HCT116 (cell line): ENCODE measurements around the gene PAK1. TPM values are rescaled to one million over a fixed set of nuclear protein-coding genes. Genes with fewer than 3 reads are reported as not detected.

Experiments
- ATAC-seq: fragments of 200-7000 bp; cut with Tn5 transposase; 2 replicates; pipeline ENCODE4 v1.9.1; 2020; ENCODE audit warnings: mild to moderate bottlenecking, moderate library complexity
- BruUV-seq: library from RNA; stranded (reverse); fragments of 400-500 nt; replicated peaks from 2 replicates; lab custom pipeline; 2021; lab: Mats Ljungman, UMichigan
- CTCF ChIA-PET: fragments of 300-600 bp; sonication (Branson Sonifier 250); formaldehyde crosslinking; loops from one replicate; lab custom pipeline; 2021; ENCODE audit warnings: antibody characterized with exemption; lab: Charles Lee
- POLR2A ChIA-PET: fragments of 300-600, 350-600 bp; sonication (Branson Sonifier 250); formaldehyde crosslinking; loops from one replicate; lab custom pipeline; 2021; ENCODE audit warnings: antibody characterized with exemption; lab: Charles Lee
- RAD21 ChIA-PET, 2 experiments: fragments of 300-600 bp; sonication (Branson Sonifier 250); formaldehyde crosslinking; loops; one replicate each; lab custom pipeline; 2023; ENCODE audit warnings: low total read pairs in 2 of 2; ENCODE audit not compliant: uncharacterized antibody in 2 of 2, unreplicated experiment in 2 of 2, low non-redundant PET in 1 of 2; lab: Charles Lee
- DNase-seq: peaks from one replicate; pipeline ENCODE4 v3.0.0-alpha.2; 2010; ENCODE audit warnings: low read depth, low spot score
- H2AFZ ChIP-seq: fragments of 200-600 bp; shearing (Covaris generic), sonication (generic); 2 replicates; pipeline ENCODE4 v1.6.1; 2017; ENCODE audit warnings: low read depth, mixed run types, mixed read lengths, antibody characterized with exemption, low read length; ENCODE audit not compliant: poor library complexity, severe bottlenecking
- H3K27ac ChIP-seq: 2 replicates; pipeline ENCODE4 v1.5.1; 2012; ENCODE audit warnings: low read depth, low read length
- H3K27me3 ChIP-seq: fragments of 200-600 bp; sonication (generic); 2 replicates; pipeline ENCODE4 v1.6.1; 2016; ENCODE audit warnings: mixed run types, low read length, mixed read lengths; ENCODE audit not compliant: insufficient read depth
- H3K36me3 ChIP-seq, 2 experiments: fragments of 200-500 bp in 1 of 2; fragments of 200-600 bp in 1 of 2; sonication (Bioruptor generic) in 1 of 2; sonication (generic) in 1 of 2; 2 replicates each; pipeline versions ENCODE4 v1.5.1 to v1.6.1; 2014 to 2016; ENCODE audit warnings: low read length in 2 of 2, inconsistent platforms in 1 of 2, mixed read lengths in 1 of 2, mixed run types in 1 of 2; ENCODE audit not compliant: insufficient read depth in 2 of 2, control insufficient read depth in 1 of 2
- H3K4me1 ChIP-seq, 2 experiments: fragments of 200-600 bp in 1 of 2; sonication (generic) in 1 of 2; 2 replicates each; pipeline versions ENCODE4 v1.5.1 to v1.6.1; 2012 to 2017; ENCODE audit warnings: low read length in 2 of 2, inconsistent platforms in 1 of 2, mild to moderate bottlenecking in 1 of 2, mixed read lengths in 1 of 2, mixed run types in 1 of 2, moderate library complexity in 1 of 2; ENCODE audit not compliant: insufficient read depth in 2 of 2, control insufficient read depth in 1 of 2
- H3K4me2 ChIP-seq: fragments of 200-600 bp; sonication (generic); 2 replicates; pipeline ENCODE4 v1.6.1; 2017; ENCODE audit warnings: mixed run types, low read length, mixed read lengths
- H3K4me3 ChIP-seq, 2 experiments: fragments of 200-600 bp in 1 of 2; sonication (generic) in 1 of 2; replicated peaks in 1 of 2; 2 replicates each; pipeline ENCODE4 v1.5.1; 2011 to 2016; ENCODE audit warnings: low read length in 2 of 2, control low read depth in 1 of 2, low read depth in 1 of 2, mild to moderate bottlenecking in 1 of 2, mixed read lengths in 1 of 2, mixed run types in 1 of 2
- H3K79me2 ChIP-seq: fragments of 200-600 bp; sonication (generic); 2 replicates; pipeline ENCODE4 v1.6.1; 2017; ENCODE audit warnings: mild to moderate bottlenecking, mixed run types, low read length, moderate library complexity, mixed read lengths; ENCODE audit not compliant: insufficient read depth
- H3K9ac ChIP-seq: fragments of 200-600 bp; sonication (generic); 2 replicates; pipeline ENCODE4 v1.6.1; 2016; ENCODE audit warnings: low read length, mixed read lengths
- H3K9me2 ChIP-seq: fragments of 200-600 bp; sonication (generic), shearing (Covaris generic); 2 replicates; pipeline ENCODE4 v1.6.1; 2017; ENCODE audit warnings: mixed run types, mild to moderate bottlenecking, moderate library complexity; ENCODE audit not compliant: insufficient read depth
- H3K9me3 ChIP-seq, 2 experiments: fragments of 200-500 bp in 1 of 2; fragments of 200-600 bp in 1 of 2; sonication (Bioruptor generic) in 1 of 2; sonication (generic) in 1 of 2; 2 replicates each; pipeline ENCODE4 v1.6.1; 2014 to 2017; ENCODE audit warnings: low read length in 2 of 2, mixed read lengths in 2 of 2, inconsistent platforms in 1 of 2, low read depth in 1 of 2, mild to moderate bottlenecking in 1 of 2, mixed run types in 1 of 2, moderate library complexity in 1 of 2; ENCODE audit not compliant: control insufficient read depth in 1 of 2, insufficient read depth in 1 of 2
- H4K20me1 ChIP-seq: fragments of 200-600 bp; sonication (generic), shearing (Covaris generic); 2 replicates; pipeline ENCODE4 v1.6.1; 2017; ENCODE audit warnings: mixed run types, mild to moderate bottlenecking, moderate library complexity; ENCODE audit not compliant: insufficient read depth
- ATF3 ChIP-seq: IDR thresholded peaks from 2 replicates; pipeline ENCODE4 v1.6.1; 2012
- CEBPB ChIP-seq: IDR thresholded peaks from 2 replicates; pipeline ENCODE4 v1.6.1; 2012; ENCODE audit warnings: low read depth
- JUND ChIP-seq: IDR thresholded peaks from 2 replicates; pipeline ENCODE4 v1.6.1; 2012
- MAX ChIP-seq: IDR thresholded peaks from 2 replicates; pipeline ENCODE4 v1.6.1; 2012
- POLR2AphosphoS5 ChIP-seq: IDR thresholded peaks from 2 replicates; pipeline ENCODE4 v1.6.1; 2011; ENCODE audit warnings: mild to moderate bottlenecking, low read depth, low read length, moderate library complexity
- RAD21 ChIP-seq: IDR thresholded peaks from 2 replicates; pipeline ENCODE4 v1.6.1; 2012; ENCODE audit warnings: low read depth, mild to moderate bottlenecking
- REST ChIP-seq: IDR thresholded peaks from 2 replicates; pipeline ENCODE4 v1.6.1; 2012; ENCODE audit warnings: low read depth
- SIN3A ChIP-seq: IDR thresholded peaks from 2 replicates; pipeline ENCODE4 v1.6.1; 2012; ENCODE audit warnings: low read depth
- YY1 ChIP-seq: IDR thresholded peaks from 2 replicates; pipeline ENCODE4 v1.6.1; 2011; ENCODE audit warnings: low read length, low read depth, moderate library complexity, mild to moderate bottlenecking; ENCODE audit not compliant: insufficient replicate concordance; ENCODE audit errors: extremely low read depth
- ZBTB33 ChIP-seq: IDR thresholded peaks from 2 replicates; pipeline ENCODE4 v1.6.1; 2011; ENCODE audit warnings: mild to moderate bottlenecking, low read length, moderate library complexity; ENCODE audit not compliant: insufficient replicate concordance; ENCODE audit errors: extremely low read depth
- ZFX ChIP-seq: fragments of 450-650 bp; IDR thresholded peaks from 2 replicates; pipeline ENCODE4 v1.6.1; 2017
- intact Hi-C: fragments of 100-400 bp; cut with micrococcal nuclease; formaldehyde crosslinking; loops from 2 replicates; pipeline ENCODE4 v1.10.0; 2022
- total RNA-seq: library from RNA; stranded (reverse); gene quantifications from one replicate; pipeline ENCODE4 v1.2.1, GENCODE V29; 2021; ENCODE audit not compliant: unreplicated experiment

The PAK1 gene
- total RNA-seq, 1 experiment from 2014 or later: 56.1 TPM

- no peaks in the 10 kb centered on the region for H3K27me3 ChIP-seq
- no TSS peak for BruUV-seq
- H3K4me3 ChIP-seq: no peak overlapping the region
- H3K4me2 ChIP-seq: no peak overlapping the region
- POLR2A ChIA-PET: no interaction called here
- no peaks in the 10 kb centered on the region for H3K79me2 ChIP-seq
- no peak overlapping the region for H2AFZ ChIP-seq
- no peaks in the 10 kb centered on the region for H4K20me1 ChIP-seq
- no peaks in the 10 kb centered on the region for H3K9me2 ChIP-seq
- no peaks in the 10 kb centered on the region for H3K9me3 ChIP-seq
- TF ChIP-seq REST (no peak), ZFX (no peak), MAX (no peak), ZBTB33 (no peak), YY1 (no peak), POLR2AphosphoS5 (no peak), ATF3 (no peak), JUND (no peak), CEBPB (no peak), RAD21 (no peak), SIN3A (no peak)
- TF ChIP-seq, all 23 proteins: peak for 0
- Histone ChIP-seq H3K27ac (no peak overlapping the region), H3K9ac (no peak overlapping the region), H3K36me3 (no peaks in the 10 kb centered on the region), H3K4me1 (no peaks in the 10 kb centered on the region)
- CTCF ChIA-PET: no interaction called here
- RAD21 ChIA-PET: no interaction called here
- intact Hi-C loops: no loop called here
- no peak for ATAC-seq
- DNase-seq: no peak
Observed at GRCh38 chr11:77517753-77518152, 43.9 kb upstream of the PAK1 start.
